ENCODE results near the gene FDXACB1. TPM values are rescaled to one million over a fixed set of nuclear protein-coding genes. Genes with fewer than 3 reads are reported as not detected.

FDXACB1 gene
- 1 to 10 TPM; 4.9 to 5.1 TPM for total RNA-seq

DNA sequence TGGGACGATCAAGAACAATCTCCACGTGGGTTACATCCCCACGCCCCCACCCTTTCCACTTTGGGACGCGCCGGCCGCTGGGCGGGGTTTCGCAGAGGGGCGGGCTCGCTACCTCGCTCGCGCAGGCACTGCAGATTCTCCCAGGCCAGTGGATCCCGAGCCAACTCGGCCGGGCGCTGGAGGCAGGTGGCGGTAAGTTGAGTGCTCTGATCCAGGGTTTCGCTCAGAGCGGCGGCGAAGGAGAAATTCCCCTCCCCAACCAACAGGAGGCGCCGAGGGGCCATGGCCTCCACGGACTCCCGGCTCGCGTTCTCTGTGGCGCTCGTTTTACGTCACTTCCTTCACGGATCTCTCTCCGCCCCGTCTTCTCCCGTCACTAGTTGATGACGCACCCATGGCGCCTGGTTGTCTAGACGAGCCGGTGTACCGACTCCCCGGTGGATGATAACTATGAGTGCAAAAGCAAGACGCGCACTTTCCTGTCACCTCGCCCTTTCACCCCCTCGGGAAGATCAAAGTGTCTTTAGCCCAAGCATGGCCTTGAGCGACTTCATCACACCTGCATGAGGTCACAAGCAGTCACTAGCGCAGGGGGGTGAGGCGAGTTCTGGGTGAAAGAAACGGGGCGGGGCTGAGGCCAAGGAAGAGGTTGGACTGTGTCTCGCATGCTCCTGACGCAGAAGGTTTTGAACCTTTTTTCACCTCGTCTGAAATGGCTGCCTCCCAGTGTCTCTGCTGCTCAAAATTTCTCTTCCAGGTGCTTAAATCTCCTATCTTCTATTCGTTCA is at the start of gene FDXACB1, which contains the start of gene CFAP68:
TSS of gene FDXACB1 (minus strand) at position 317 of the 788 bp plus-strand sequence. CDS start at position 284, 33 bp downstream.
TSS of gene CFAP68 (plus strand) at position 693 of the 788 bp plus-strand sequence. CDS start at position 713, 20 bp downstream.
- Mint-ChIP-seq H3K9me3 (peaks cover 0 to 4% of the 10 kb centered on the region in 2 donors), H3K27ac (peak within 1 kb of the TSS; percentile 98 to 100), H3K36me3 (peaks cover 8 to 15% of the 10 kb centered on the region in 2 donors)
- DNase-seq (ENCODE audit: low spot score in 2 of 2) (peak; percentile 94 to 96), ATAC-seq (peak; percentile 93 to 94)

GRCh38 chr11:111926505-111927391 is 47.8 kb upstream of the FDXACB1 start:
- Mint-ChIP-seq H3K36me3 (no peaks in the 10 kb centered on the region), H3K27ac (peak overlapping the region; percentile 86), H3K9me3 (no peaks in the 10 kb centered on the region)
- ATAC-seq (peak; percentile 91 to 94), DNase-seq (ENCODE audit: low spot score in 2 of 2) (peak; percentile 97 to 98)

DNA sequence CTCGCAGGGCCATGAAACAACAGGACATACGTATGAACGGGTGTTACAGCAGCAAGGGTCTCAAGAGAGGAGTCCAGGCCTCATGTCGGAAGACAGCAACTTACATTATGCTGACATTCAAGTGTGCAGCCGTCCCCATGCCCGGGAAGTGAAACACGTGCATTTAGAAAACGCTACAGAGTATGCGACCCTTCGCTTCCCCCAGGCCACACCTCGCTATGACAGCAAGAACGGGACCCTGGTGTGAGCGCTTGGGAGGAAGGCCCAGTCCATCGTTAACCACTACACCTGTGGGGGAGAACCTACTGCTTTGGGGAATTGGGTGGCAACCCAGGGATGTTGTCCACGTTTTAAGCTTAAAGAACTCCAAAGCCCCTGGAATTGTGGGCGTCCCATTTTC is 47.0 kb upstream of the FDXACB1 start:
- H3K9me3 Mint-ChIP-seq = no peaks in the 10 kb centered on the region
- H3K27ac Mint-ChIP-seq = peak overlapping the region in 1 of 2 donors; percentile 86
- no peaks in the 10 kb centered on the region for H3K36me3 Mint-ChIP-seq
- DNase-seq (ENCODE audit: low spot score in 2 of 2) (no peak), ATAC-seq (no peak)

DNA sequence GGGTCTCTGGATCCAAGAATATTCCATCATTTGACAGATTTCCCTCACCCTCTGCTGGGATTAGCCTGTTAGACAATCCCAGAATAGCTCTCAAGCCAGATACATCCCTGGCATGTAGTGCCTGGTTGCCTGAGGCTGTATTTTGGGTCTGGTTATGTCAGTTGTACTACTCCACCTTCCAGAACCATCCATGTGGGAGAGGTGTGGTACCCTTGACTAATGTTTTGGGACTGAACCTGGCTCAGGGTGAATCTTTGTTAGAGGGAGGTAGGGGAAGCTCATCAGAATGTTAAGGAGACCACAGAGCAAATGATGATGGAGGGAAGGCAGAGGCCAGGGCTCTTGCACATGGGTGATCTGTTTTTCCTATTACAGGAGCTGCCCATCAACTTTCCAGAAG is 45.0 kb upstream of the FDXACB1 start:
- Mint-ChIP-seq H3K9me3 (no peaks in the 10 kb centered on the region), H3K36me3 (no peaks in the 10 kb centered on the region), H3K27ac (peak overlapping the region in 1 of 2 donors; percentile 2)
- DNase-seq (ENCODE audit: low spot score in 2 of 2) = no peak
- no peak for ATAC-seq

- no peaks in the 10 kb centered on the region for H3K36me3 Mint-ChIP-seq
- H3K9me3 Mint-ChIP-seq = no peaks in the 10 kb centered on the region
- ATAC-seq = no peak
- no peak for DNase-seq (ENCODE audit: low spot score in 2 of 2)
- H3K27ac Mint-ChIP-seq = peak overlapping the region; percentile 2 to 15
Observed at GRCh38 chr11:111923351-111923788, 44.4 kb upstream of the FDXACB1 start.

GRCh38 chr11:111922803-111923202 is 43.8 kb upstream of the FDXACB1 start:
- peak overlapping the region in 1 of 2 donors; percentile 2 for H3K27ac Mint-ChIP-seq
- no peaks in the 10 kb centered on the region for H3K9me3 Mint-ChIP-seq
- H3K36me3 Mint-ChIP-seq = no peaks in the 10 kb centered on the region
- DNase-seq (ENCODE audit: low spot score in 2 of 2) (no peak), ATAC-seq (no peak)

DNA sequence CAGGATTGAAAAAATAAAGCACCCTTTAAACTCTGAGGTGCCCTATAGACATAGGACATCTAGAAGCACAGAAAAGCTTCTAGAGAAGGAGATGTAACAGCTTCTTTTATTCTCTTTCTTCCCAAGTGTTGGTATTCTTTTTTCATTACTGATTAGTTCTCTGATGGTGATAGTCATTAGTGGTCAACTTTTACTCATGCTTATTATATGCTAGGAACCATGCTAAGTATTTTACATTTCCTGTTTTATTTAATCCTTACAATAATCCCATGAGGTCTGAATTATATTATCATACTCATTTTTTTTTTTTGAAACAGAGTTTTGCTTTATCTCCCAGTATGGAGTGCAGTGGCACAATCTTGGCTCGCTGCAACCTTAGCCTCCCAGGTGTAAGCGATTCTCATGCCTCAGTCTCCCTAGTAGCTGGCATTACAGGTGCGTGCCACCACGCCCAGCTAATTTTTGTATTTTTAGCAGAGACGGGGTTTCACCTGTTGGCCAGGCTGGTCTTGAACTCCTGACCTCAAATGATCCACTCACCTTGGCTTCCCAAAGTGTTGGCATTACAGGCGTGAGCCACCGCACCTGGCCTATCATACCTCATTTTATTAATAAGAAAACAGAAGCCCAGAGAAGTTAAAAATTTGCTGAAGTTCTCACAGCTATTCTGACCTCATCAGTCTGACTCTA is 42.7 kb upstream of the FDXACB1 start:
- DNase-seq (ENCODE audit: low spot score in 2 of 2) = no peak
- Mint-ChIP-seq H3K27ac (no peak overlapping the region), H3K9me3 (no peaks in the 10 kb centered on the region), H3K36me3 (no peaks in the 10 kb centered on the region)
- ATAC-seq = no peak

GRCh38 chr11:111920908-111921307 is 41.9 kb upstream of the FDXACB1 start:
- DNase-seq (ENCODE audit: low spot score in 2 of 2) (no peak), ATAC-seq (no peak)
- H3K27ac Mint-ChIP-seq = no peak overlapping the region
- H3K9me3 Mint-ChIP-seq = no peaks in the 10 kb centered on the region
- H3K36me3 Mint-ChIP-seq = no peaks in the 10 kb centered on the region

DNA sequence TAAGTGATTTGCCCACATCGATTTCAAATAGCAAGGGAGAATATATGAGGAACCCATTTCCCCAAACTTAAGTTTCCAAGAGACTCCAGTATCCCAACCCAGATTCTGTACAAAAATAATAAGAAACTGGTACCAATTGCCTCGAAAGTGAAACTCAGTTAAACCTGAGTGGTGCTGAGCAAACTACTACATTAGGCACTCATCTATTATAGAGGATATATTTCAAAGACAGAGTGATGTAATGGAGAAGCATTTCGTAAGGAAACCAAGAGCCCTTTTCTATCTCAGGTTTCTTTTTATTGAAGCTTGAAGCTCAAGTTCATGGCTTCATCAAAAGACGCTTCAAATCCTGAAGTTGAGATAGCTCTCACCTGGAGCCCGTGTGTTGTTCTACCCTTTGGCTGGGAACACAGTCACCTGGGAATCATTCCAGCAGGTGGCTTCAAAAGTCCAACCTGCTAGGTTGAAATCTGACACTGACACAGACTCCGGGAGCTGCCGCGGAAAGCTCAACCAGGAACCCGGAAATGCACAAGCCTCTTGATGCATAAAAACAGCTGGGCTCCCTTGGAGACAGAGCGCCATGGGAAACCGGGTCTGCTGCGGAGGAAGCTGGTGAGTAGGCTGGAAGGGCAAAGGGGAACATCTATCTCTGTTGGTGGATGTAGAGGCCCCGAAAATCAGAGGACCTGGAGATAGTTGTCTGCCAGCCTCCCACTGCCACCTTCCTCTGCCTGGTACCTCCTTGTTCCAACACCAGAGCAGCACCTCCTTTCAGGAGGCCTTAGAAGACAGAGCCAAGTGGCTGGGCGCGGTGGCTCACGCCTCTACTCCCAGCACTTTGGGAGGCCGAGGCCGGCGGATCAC is 39.7 kb upstream of the FDXACB1 start, which contains the start of gene C11orf52:
TSS of gene C11orf52 (plus strand) at position 524 of the 867 bp plus-strand sequence. CDS start at position 584, 60 bp downstream.
- Mint-ChIP-seq H3K27ac (no peak within 1 kb of the TSS), H3K36me3 (no peaks in the 10 kb centered on the region), H3K9me3 (no peaks in the 10 kb centered on the region)
- ATAC-seq (no peak), DNase-seq (ENCODE audit: low spot score in 2 of 2) (no peak)

DNA sequence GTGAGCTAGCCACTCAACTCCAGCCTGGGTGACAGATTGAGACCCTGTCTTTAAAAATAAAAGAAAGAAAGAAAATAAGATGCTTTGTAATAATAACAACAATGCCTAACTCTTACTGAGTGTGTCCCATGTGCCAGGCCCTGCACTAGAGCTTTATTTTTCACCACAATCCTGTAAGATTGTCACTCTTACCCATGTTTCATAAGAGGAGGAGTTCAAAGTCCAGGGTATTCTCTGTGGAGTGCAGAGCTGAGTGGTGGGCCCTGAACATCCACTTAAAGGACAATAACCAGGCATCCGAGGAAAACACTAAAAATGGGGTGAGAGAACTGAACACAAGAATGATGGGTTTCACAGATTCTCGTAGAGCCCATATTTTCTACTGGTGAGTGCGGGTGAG is 38.8 kb upstream of the FDXACB1 start:
- no peak for ATAC-seq
- Mint-ChIP-seq H3K9me3 (no peaks in the 10 kb centered on the region), H3K27ac (no peak overlapping the region), H3K36me3 (no peaks in the 10 kb centered on the region)
- DNase-seq (ENCODE audit: low spot score in 2 of 2) = no peak

- no peak for DNase-seq (ENCODE audit: low spot score in 2 of 2)
- Mint-ChIP-seq H3K9me3 (no peaks in the 10 kb centered on the region), H3K27ac (no peak overlapping the region), H3K36me3 (no peaks in the 10 kb centered on the region)
- no peak for ATAC-seq
Observed at GRCh38 chr11:111917312-111917711, 38.3 kb upstream of the FDXACB1 start.

GRCh38 chr11:111916768-111917167 is 37.8 kb upstream of the FDXACB1 start:
- H3K36me3 Mint-ChIP-seq = no peaks in the 10 kb centered on the region
- H3K9me3 Mint-ChIP-seq = no peaks in the 10 kb centered on the region
- no peak overlapping the region for H3K27ac Mint-ChIP-seq
- no peak for ATAC-seq
- no peak for DNase-seq (ENCODE audit: low spot score in 2 of 2)

- H3K9me3 Mint-ChIP-seq = no peaks in the 10 kb centered on the region
- H3K27ac Mint-ChIP-seq = no peak overlapping the region
- ATAC-seq (no peak), DNase-seq (ENCODE audit: low spot score in 2 of 2) (no peak)
- H3K36me3 Mint-ChIP-seq = no peaks in the 10 kb centered on the region
Observed at GRCh38 chr11:111913997-111914396, 35.0 kb upstream of the FDXACB1 start.

DNA sequence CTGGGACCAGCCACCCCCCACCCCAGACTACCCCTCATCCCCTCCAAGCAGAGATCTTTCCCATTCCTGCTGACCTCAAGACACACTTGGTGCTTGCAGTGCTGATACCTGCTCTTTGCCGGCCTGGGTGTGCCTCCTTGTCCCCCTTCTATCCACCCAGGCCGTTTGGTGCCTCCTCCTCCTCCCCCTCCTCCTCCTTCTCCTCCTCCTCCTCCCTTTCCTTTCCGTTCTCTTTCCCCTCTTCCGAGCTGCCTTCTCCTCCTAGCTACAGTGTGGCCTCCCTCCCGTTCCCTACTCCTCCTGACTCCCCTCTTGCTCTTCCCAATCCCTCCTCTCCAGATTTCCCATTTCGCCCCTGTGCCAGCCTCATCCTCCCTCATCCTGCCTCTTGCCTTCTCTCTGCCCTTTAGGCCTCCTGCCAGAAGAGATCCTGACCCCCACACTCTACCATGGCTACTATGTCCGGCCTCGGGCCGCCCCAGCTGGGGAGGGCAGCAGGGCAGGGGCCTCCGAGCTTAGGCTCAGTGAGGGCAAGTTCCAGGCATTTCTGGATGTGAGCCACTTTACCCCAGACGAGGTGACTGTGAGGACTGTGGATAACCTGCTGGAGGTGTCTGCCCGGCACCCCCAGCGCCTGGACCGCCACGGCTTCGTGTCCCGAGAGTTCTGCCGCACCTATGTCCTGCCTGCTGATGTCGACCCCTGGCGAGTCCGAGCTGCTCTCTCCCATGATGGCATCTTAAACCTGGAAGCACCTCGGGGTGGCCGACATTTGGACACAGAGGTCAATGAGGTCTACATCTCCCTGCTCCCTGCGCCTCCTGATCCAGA is 34.3 kb upstream of the FDXACB1 start:
- H3K27ac Mint-ChIP-seq = no peak overlapping the region
- ATAC-seq (no peak), DNase-seq (ENCODE audit: low spot score in 2 of 2) (no peak)
- no peaks in the 10 kb centered on the region for H3K9me3 Mint-ChIP-seq
- no peaks in the 10 kb centered on the region for H3K36me3 Mint-ChIP-seq

GRCh38 chr11:111912535-111912934 is 33.6 kb upstream of the FDXACB1 start, which contains the start of gene HSPB2:
HSPB2 (plus strand) TSS chr11:111912734; CDS start chr11:111912830, 96 bp downstream.
- Mint-ChIP-seq H3K27ac (no peak within 1 kb of the TSS), H3K36me3 (no peaks in the 10 kb centered on the region), H3K9me3 (no peaks in the 10 kb centered on the region)
- DNase-seq (ENCODE audit: low spot score in 2 of 2) (no peak), ATAC-seq (no peak)

Measured in activated naive CD4-positive, alpha-beta T cell treated with anti-CD3 and anti-CD28 coated beads, Interleukin-2, amount 50 U/mL, for 72 hours (primary cell).